C4-2B (cell line): ENCODE measurements around the gene DDX42.
A peak's percentile ranks its signal among the peaks of the same experiment; 100 is the strongest.

Experiments
- H3K27ac ChIP-seq: fragments of 450-650 bp; 2 replicates; pipeline ENCODE4 v1.5.1; 2017
- ZFX ChIP-seq: fragments of 450-650 bp; IDR thresholded peaks from 2 replicates; pipeline ENCODE4 v1.6.1; 2017
- TF ChIP-seq, protein P1 (sequence below): fragments of 450-650 bp; conservative IDR thresholded peaks from 2 replicates; pipeline ENCODE4 v1.5.1; 2017; ENCODE audit warnings: mild to moderate bottlenecking

The DDX42 gene

DNA sequence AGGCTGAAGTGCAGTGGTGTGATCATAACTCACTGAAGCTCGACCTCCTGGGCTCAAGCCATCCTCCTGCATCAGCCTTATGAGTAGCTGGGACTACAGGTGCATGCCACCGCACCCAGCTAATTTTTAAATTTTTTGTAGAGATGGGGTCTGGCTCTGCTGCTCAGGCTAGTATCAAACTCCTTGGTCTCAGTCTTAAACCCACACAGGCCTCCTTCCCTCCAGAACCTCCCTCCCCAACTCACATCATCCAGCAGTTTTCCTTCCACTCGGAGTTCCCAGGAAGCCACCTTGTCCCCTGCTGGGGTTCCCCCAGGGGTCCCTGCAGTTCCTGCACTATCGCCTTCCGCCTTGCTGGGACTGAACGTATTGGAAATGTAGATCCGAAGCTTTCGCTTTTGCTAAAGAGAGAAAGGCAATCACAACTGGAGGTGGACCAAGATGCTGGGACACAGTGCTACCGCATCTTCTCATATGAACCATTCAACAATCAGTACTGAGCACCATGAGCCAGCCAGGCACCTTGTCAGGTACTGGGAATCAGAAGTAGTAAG lies 61.3 kb downstream of the DDX42 start:
- no peak for TF ChIP-seq ZFX
- TF ChIP-seq, protein P1, sequence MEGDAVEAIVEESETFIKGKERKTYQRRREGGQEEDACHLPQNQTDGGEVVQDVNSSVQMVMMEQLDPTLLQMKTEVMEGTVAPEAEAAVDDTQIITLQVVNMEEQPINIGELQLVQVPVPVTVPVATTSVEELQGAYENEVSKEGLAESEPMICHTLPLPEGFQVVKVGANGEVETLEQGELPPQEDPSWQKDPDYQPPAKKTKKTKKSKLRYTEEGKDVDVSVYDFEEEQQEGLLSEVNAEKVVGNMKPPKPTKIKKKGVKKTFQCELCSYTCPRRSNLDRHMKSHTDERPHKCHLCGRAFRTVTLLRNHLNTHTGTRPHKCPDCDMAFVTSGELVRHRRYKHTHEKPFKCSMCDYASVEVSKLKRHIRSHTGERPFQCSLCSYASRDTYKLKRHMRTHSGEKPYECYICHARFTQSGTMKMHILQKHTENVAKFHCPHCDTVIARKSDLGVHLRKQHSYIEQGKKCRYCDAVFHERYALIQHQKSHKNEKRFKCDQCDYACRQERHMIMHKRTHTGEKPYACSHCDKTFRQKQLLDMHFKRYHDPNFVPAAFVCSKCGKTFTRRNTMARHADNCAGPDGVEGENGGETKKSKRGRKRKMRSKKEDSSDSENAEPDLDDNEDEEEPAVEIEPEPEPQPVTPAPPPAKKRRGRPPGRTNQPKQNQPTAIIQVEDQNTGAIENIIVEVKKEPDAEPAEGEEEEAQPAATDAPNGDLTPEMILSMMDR, result no peak; the same call in 1 of the 2 replicates
- peak overlapping the region; percentile 1; the same call in 1 of the 2 replicates for H3K27ac ChIP-seq

DNA sequence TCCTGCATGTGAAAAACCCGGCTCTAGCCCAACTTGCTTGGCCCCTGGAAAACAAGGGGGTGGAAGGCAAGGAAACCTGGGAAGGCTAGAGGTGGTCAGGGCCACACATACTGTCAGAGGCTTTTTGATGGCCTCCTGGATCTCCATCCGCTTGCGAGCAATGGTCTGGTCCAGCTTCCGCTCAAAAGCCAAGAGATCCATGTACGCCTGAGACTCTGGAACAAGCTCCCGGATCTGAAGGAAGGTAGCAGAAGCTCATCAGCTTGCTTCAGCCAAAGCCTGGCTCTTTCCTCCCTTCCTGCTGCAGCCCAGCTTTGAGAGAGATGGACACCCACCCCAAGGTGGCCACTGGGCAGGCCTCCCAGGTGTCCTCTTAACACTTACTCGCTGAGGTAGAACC lies 62.8 kb downstream of the DDX42 start:
- TF ChIP-seq, protein P1, result no peak
- no peak for TF ChIP-seq ZFX
- peak overlapping the region; percentile 100 for H3K27ac ChIP-seq

DNA sequence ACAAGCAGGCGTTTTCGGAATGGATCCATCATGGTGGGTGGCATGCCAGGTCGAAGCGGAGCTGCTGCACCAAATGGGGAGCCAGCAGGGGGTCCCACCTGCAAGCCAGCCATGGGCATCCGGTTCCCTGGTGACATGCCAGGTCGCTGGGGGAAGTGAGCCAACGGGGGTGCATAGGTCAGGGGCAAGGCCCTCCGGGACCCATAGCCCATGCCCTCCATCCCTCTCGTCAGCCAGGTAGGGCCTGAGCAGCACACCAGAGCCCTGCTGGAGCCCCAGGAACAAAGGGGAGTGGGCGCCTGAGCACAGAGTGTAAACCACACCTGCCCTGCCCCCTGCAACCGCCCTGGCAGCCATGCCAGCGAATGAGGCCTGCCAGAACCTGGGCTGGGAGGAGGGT lies 63.5 kb downstream of the DDX42 start:
- no peak for TF ChIP-seq ZFX
- TF ChIP-seq, protein P1, result no peak
- peak overlapping the region; percentile 100 for H3K27ac ChIP-seq

DNA sequence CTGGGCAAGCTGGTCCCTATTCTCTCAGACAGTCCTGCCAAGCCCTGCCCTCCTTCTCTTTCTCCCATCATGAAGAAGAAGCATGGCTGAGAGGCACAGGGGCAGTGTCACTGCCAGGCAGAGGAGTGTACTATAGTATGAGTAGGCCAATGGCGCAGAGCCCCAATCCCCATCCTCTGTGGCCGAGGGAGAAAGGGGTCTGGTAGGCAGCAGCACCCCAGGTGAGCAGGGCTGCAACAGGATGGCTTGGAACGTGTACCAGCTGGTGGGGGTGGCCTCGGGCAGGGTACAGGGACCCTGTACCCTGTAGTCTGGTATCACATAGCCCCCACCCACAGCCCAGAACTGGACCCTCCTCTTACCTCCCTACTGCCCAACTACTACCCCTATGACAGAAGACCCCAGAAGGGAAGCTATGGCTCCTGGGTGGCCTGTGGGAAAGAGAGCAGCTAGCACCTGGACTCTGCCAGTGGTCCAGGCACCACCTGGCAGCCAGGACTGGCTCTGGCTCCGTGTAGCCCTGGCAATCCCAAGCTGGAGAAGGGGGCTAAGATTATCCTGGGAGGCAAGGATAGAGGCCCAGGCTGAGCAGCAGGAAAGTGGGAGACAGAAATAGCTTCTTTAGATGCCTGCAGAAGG lies 64.1 kb downstream of the DDX42 start:
- TF ChIP-seq, protein P1, result no peak
- TF ChIP-seq ZFX, result peak; percentile 47; the same call in 1 of the 2 replicates
- peak overlapping the region; percentile 100 for H3K27ac ChIP-seq

DNA sequence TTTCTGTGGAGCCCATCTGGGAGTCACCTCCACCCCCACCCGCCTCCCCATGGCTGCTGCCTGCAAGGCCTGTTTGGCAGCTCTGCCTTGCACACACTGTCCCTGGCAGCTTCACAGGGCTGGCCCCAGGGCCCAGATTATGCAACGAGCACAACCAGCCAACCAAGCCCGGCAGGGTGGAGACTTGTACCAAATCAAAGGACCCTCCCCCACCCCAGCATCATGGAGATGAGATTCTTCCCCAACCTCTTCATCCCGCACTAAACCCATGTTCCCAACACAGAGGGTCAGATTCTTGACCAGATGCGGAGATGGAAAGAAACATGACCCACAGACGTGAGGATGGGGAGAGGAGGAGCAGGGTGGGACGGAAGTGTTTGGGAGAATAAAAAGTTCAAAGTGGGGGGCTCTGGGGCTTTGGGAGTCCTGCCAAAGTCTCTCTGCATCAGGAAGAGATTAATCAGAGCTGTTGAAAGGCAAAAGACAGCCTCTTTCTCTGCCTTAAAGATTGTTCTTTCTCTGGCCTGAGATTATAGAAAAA lies 64.7 kb downstream of the DDX42 start:
- no peak for TF ChIP-seq ZFX
- TF ChIP-seq, protein P1, result no peak
- peak overlapping the region; percentile 100 for H3K27ac ChIP-seq

DNA sequence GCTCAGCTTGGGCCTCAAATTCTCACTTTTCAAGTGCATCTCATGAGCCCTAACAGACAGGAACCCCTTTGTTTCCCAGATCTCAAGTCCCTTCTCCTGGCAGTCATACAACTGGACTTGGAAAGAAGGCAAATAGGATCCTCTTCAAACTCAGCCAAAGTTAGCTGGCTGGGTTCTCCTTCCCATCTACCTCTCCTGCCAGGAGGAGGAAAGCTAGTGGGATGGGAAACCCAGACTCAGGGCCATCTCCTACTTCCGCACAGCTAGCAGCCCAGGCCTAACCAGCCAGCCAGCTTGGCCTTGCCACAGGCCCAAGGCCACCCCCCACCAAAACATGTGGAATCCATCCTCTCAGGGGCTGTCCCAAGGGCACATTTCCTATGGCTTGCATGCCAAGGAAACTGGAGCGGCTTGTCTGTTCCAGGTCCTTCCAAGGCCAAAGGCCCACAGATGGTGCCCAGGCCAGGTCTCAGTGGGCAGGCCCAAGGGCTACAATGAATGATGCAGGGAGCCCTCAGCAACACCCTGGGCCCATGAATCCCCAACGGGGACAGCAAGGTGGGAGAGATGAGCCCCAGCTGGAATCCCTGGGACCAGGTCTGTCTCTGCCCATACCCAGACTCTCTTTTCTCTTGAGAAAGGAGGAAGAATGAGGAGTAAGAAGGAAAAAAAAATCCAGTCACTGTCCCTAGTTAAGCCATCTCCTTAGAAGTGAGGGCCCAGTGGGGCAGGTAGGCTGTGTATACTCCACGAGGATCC lies 66.8 kb downstream of the DDX42 start:
- H3K27ac ChIP-seq, result peak overlapping the region; percentile 100
- TF ChIP-seq, protein P1, result no peak
- 0 out of 2 replicates have a peak, but pooled peaks have one; percentile 48 for TF ChIP-seq ZFX
